Measurements from ENCODE around the gene UPK3BL1.
"Not testable (repeated sequence)": the region's sequence is repeated elsewhere in the genome, so short reads cannot be mapped to it uniquely, and the experiment has no call there.

DNA sequence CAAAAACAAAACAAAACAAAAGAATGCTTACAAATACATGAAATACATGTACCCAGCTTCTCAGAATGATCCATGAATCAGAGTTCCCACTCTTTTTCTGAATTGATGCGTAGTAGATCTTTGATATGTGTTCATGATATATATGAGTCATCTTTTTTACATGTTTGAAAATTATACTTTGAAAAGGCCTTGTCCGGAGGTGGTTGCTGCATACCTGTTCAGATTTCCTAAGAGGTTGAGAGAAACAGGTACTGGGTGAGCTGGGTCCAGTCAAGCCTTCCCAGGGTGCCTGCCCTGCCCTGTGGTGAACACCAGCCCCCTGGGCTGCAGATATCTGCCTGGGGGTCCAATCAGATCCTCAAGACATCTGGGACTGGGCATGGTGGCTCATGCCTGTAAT, 33.0 kb upstream of the UPK3BL1 start:
- not testable (repeated sequence) for TF ChIP-seq MAX (CRISPR knock-in tag; IDR thresholded peaks at IDR 0.05); ZNF138 (CRISPR knock-in tag; conservative IDR thresholded peaks at IDR 0.05)
